Loucy (cell line): ENCODE data around the gene ARL6IP4.

ENCODE experiments used
- H2AFZ ChIP-seq: fragments of 200-600 bp; sonication (generic); 2 replicates; pipeline ENCODE4 v1.6.0; 2016; ENCODE audit warnings: antibody characterized with exemption, mild to moderate bottlenecking, low read length, moderate library complexity
- H3F3A ChIP-seq: fragments of 200-600 bp; 2 replicates; pipeline ENCODE4 v1.6.0; 2016; ENCODE audit warnings: antibody characterized with exemption, low read depth, mild to moderate bottlenecking
- H3K27me3 ChIP-seq: fragments of 200-600 bp; sonication (generic); 2 replicates; pipeline ENCODE4 v1.6.1; 2014; ENCODE audit warnings: low read length, mild to moderate bottlenecking; ENCODE audit not compliant: insufficient read depth, poor library complexity, severe bottlenecking
- H3K36me3 ChIP-seq: fragments of 200-600 bp; sonication (generic); 2 replicates; pipeline ENCODE4 v1.6.1; 2016; ENCODE audit warnings: low read length; ENCODE audit not compliant: insufficient read depth
- H3K4me1 ChIP-seq: fragments of 200-600 bp; sonication (generic); 2 replicates; pipeline ENCODE4 v1.5.1; 2014; ENCODE audit warnings: low read length, mild to moderate bottlenecking; ENCODE audit not compliant: insufficient read depth, poor library complexity, severe bottlenecking
- H3K4me2 ChIP-seq: fragments of 200-600 bp; sonication (generic); 2 replicates; pipeline ENCODE4 v1.6.0; 2014; ENCODE audit warnings: antibody characterized with exemption, low read length, low read depth, mild to moderate bottlenecking; ENCODE audit not compliant: poor library complexity, severe bottlenecking
- H3K4me3 ChIP-seq: fragments of 200-600 bp; sonication (generic); 2 replicates; pipeline ENCODE4 v1.5.1; 2014; ENCODE audit warnings: low read length, mild to moderate bottlenecking, mixed read lengths; ENCODE audit not compliant: poor library complexity, severe bottlenecking
- H3K79me2 ChIP-seq: fragments of 200-600 bp; sonication (generic); 2 replicates; pipeline ENCODE4 v1.6.1; 2014; ENCODE audit warnings: low read length; ENCODE audit not compliant: insufficient read depth
- H3K9ac ChIP-seq: fragments of 200-600 bp; sonication (generic); 2 replicates; pipeline ENCODE4 v1.6.0; 2014; ENCODE audit warnings: mild to moderate bottlenecking, low read depth, low read length, moderate library complexity; ENCODE audit not compliant: poor library complexity, severe bottlenecking
- H3K9me2 ChIP-seq: fragments of 200-600 bp; sonication (generic); replicated peaks from 2 replicates; pipeline ENCODE4 v1.6.1; 2016; ENCODE audit warnings: low read depth, low read length, mixed read lengths
- H3K9me3 ChIP-seq: fragments of 200-600 bp; sonication (generic); 2 replicates; pipeline ENCODE4 v1.6.1; 2014; ENCODE audit warnings: mild to moderate bottlenecking, antibody characterized with exemption, low read length, low read depth; ENCODE audit not compliant: insufficient read depth
- H4K20me1 ChIP-seq: fragments of 200-600 bp; sonication (generic); 2 replicates; pipeline ENCODE4 v1.6.0; 2014; ENCODE audit warnings: antibody characterized with exemption, low read length, mild to moderate bottlenecking; ENCODE audit not compliant: insufficient read depth, poor library complexity, severe bottlenecking
- EZH2phosphoT487 ChIP-seq: fragments of 200-600 bp; IDR thresholded peaks from 2 replicates; pipeline ENCODE4 v1.6.1; 2018; ENCODE audit warnings: antibody characterized with exemption, mild to moderate bottlenecking, moderate library complexity, borderline replicate concordance
- TF ChIP-seq, protein P1 (sequence below): fragments of 200-600 bp; sonication (generic); conservative IDR thresholded peaks from 2 replicates; pipeline ENCODE4 v1.5.1; 2014; ENCODE audit warnings: mild to moderate bottlenecking, antibody characterized with exemption, low read length

Gene ARL6IP4

DNA sequence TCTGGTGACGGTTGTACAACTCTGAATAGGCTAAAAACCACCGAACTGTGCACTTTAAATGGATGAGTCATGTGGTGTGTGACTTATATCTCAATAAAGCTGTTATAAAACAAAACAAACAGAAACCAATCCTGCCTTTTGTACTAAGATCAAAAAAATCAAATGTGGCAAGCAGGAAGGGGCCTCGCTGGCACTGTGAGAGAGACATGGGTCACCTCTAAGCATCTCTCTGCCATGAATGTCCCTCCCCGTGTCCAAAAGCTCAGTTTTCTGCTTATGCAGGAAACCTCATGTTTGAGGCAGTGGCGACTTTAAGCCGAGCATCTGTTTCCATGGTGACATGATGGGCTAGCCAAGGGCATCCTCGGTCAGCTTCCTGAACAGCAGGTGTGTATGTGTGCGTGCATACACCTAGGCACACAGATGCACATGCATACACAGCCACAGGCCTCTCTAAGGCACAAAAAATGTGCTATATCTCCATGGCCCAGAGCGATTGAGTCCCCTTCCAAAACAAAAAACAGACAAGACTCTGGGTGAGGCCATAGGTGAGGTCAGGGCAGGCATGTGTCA lies 44.4 kb downstream of the ARL6IP4 start:
- H2AFZ ChIP-seq: no peak overlapping the region
- H3F3A ChIP-seq: no peaks in the 10 kb centered on the region
- H3K79me2 ChIP-seq: no peaks in the 10 kb centered on the region
- TF ChIP-seq EZH2phosphoT487: no peak
- TF ChIP-seq, protein P1, sequence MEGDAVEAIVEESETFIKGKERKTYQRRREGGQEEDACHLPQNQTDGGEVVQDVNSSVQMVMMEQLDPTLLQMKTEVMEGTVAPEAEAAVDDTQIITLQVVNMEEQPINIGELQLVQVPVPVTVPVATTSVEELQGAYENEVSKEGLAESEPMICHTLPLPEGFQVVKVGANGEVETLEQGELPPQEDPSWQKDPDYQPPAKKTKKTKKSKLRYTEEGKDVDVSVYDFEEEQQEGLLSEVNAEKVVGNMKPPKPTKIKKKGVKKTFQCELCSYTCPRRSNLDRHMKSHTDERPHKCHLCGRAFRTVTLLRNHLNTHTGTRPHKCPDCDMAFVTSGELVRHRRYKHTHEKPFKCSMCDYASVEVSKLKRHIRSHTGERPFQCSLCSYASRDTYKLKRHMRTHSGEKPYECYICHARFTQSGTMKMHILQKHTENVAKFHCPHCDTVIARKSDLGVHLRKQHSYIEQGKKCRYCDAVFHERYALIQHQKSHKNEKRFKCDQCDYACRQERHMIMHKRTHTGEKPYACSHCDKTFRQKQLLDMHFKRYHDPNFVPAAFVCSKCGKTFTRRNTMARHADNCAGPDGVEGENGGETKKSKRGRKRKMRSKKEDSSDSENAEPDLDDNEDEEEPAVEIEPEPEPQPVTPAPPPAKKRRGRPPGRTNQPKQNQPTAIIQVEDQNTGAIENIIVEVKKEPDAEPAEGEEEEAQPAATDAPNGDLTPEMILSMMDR: no peak
- no peak overlapping the region for H3K9ac ChIP-seq
- no peaks in the 10 kb centered on the region for H3K36me3 ChIP-seq
- H3K4me2 ChIP-seq: no peak overlapping the region
- H3K9me2 ChIP-seq: no peaks in the 10 kb centered on the region
- no peaks in the 10 kb centered on the region for H4K20me1 ChIP-seq
- no peaks in the 10 kb centered on the region for H3K9me3 ChIP-seq
- H3K4me1 ChIP-seq: peaks cover 8% of the 10 kb centered on the region
- H3K27me3 ChIP-seq: no peaks in the 10 kb centered on the region
- H3K4me3 ChIP-seq: no peak overlapping the region

DNA sequence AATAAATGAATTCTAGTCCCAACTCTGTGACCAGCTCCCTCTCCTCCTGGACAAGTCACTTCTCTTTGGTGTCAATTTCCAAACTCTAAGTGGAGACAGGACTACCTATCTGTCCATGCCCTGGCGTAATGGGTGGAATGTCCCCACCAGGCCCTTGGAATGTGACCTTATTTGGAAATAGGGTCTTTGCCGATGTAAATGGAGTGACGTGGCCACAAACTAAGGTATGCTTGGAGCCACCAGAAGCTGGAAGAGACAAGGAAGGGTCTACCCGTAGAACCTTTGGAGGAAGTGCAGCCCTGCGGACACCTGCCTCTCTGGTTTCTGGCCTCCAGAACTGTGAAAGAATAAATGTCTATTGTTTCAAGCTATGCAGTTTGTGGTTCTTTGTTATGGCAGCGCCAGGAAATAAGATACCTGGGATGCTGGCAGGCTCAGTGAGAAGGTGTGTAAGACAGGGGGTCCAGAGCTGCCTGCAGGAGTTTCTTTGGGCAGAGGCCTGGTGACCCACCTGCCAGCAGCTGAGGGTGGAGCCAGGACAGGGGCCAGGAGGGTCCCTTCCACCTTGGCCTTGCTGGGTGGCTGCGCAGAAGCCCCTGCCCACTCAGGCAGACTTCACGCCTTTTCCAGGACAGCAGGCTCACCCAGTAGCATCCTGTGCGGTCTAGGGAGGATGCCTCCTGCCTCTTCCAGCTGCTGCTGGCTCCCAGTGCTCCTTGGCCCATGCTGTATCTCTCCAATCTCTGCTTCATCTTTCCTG lies 45.8 kb downstream of the ARL6IP4 start:
- Histone ChIP-seq H2AFZ (no peak overlapping the region), H3K4me1 (peaks cover 8% of the 10 kb centered on the region), H4K20me1 (no peaks in the 10 kb centered on the region), H3K36me3 (no peaks in the 10 kb centered on the region), H3K79me2 (no peaks in the 10 kb centered on the region), H3K9me3 (no peaks in the 10 kb centered on the region), H3K9ac (no peak overlapping the region), H3F3A (no peaks in the 10 kb centered on the region), H3K4me2 (no peak overlapping the region), H3K27me3 (no peaks in the 10 kb centered on the region), H3K4me3 (no peak overlapping the region), H3K9me2 (no peaks in the 10 kb centered on the region)
- no peak for TF ChIP-seq EZH2phosphoT487
- TF ChIP-seq, protein P1: no peak

DNA sequence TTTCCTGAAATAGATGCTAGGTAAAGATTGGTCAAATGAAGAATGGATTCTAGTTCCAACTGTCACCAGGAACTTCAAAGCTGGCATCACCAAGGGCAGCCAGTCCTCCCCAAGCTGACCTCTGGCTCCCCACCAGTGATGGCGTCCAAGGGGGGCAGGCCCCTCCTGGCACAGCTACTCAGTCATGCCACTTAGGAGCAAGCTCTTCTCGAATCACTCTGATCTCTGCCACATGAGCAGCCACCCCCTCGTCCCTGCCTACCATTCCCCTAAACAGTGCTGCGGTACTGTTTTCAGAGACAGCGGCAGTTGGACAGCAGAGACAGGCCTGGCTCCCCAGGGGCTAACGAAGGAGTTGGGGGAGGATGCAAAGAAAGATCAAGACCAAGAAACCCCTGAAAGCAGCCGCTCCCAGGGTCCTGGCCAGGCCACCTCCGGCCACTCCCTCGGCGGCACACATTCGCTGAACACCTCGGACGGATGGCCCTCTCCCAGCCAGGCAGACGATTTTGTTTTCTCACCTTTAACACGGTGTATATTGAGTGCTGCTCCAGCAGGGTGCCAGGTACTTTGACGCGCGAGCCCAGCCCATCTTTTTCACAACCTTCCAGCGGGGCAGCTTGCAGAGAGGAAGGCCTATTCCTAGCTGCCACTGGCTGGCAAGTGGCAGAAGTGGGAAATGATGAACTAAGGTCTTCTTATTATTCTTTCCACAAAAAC lies 47.4 kb downstream of the ARL6IP4 start:
- H3K4me2 ChIP-seq: no peak overlapping the region
- no peaks in the 10 kb centered on the region for H3K9me3 ChIP-seq
- TF ChIP-seq, protein P1: no peak
- no peak for TF ChIP-seq EZH2phosphoT487
- H3K79me2 ChIP-seq: no peaks in the 10 kb centered on the region
- H3K27me3 ChIP-seq: no peaks in the 10 kb centered on the region
- no peak overlapping the region for H3K4me3 ChIP-seq
- no peaks in the 10 kb centered on the region for H3K9me2 ChIP-seq
- H2AFZ ChIP-seq: peak overlapping the region; percentile 73
- peaks cover 8% of the 10 kb centered on the region for H3K4me1 ChIP-seq
- H3K9ac ChIP-seq: no peak overlapping the region
- H4K20me1 ChIP-seq: no peaks in the 10 kb centered on the region
- H3K36me3 ChIP-seq: no peaks in the 10 kb centered on the region
- no peaks in the 10 kb centered on the region for H3F3A ChIP-seq
